ENCODE measurements around the gene TMEM242. TPM values are rescaled to one million over a fixed set of nuclear protein-coding genes. Genes with fewer than 3 reads are reported as not detected.

Gene TMEM242
- total RNA-seq, 2 donors from 2014 or later: 11.2 to 11.5 TPM

GRCh38 chr6:157265186-157265585, 58.1 kb downstream of the TMEM242 start:
- intact Hi-C loops (cut with DNase I, micrococcal nuclease): no loop called here
- ATAC-seq (no peak), DNase-seq (no peak)

GRCh38 chr6:157264701-157265100, 58.6 kb downstream of the TMEM242 start:
- DNase-seq (peak in 1 of 2 donors; percentile 19), ATAC-seq (peak; percentile 42)
- intact Hi-C loops (cut with DNase I, micrococcal nuclease): no loop called here

GRCh38 chr6:157263881-157264397, 59.4 kb downstream of the TMEM242 start:
- intact Hi-C loops (cut with DNase I, micrococcal nuclease): no loop called here
- no peak for DNase-seq
- ATAC-seq: no peak

- ATAC-seq (no peak), DNase-seq (no peak)
- intact Hi-C loops (cut with DNase I, micrococcal nuclease): no loop called here
These were observed 60.2 kb downstream of the TMEM242 start for GRCh38 chr6:157263146-157263545.

GRCh38 chr6:157261606-157262005, 61.7 kb downstream of the TMEM242 start:
- DNase-seq: no peak
- ATAC-seq: no peak
- intact Hi-C loops (cut with DNase I, micrococcal nuclease): no loop called here

- ATAC-seq: no peak
- intact Hi-C loops (cut with DNase I, micrococcal nuclease): no loop called here
- DNase-seq: no peak
These were observed 62.4 kb downstream of the TMEM242 start for GRCh38 chr6:157260735-157261410.

- DNase-seq (no peak), ATAC-seq (no peak)
- intact Hi-C loops (cut with DNase I, micrococcal nuclease): no loop called here
These were observed 63.9 kb downstream of the TMEM242 start for GRCh38 chr6:157259443-157259842.

- intact Hi-C loops (cut with DNase I, micrococcal nuclease): no loop called here
- no peak for DNase-seq
- no peak for ATAC-seq
These were observed 64.4 kb downstream of the TMEM242 start for GRCh38 chr6:157258878-157259277.

GRCh38 chr6:157255079-157255478, 68.2 kb downstream of the TMEM242 start:
- no peak for ATAC-seq
- no peak for DNase-seq
- intact Hi-C loops (cut with DNase I, micrococcal nuclease): no loop called here

- intact Hi-C loops (cut with DNase I, micrococcal nuclease): no loop called here
- ATAC-seq: no peak
- DNase-seq: no peak
These were observed 68.8 kb downstream of the TMEM242 start for GRCh38 chr6:157254538-157254937.

- DNase-seq: peak in 1 of 2 donors; percentile 52
- peak; percentile 87 for ATAC-seq
- intact Hi-C loops (cut with DNase I, micrococcal nuclease): no loop called here
These were observed 69.6 kb downstream of the TMEM242 start for GRCh38 chr6:157253699-157254098.

- intact Hi-C loops (cut with DNase I, micrococcal nuclease): no loop called here
- DNase-seq (peak in 1 of 2 donors; percentile 47), ATAC-seq (peak; percentile 88)
These were observed 70.3 kb downstream of the TMEM242 start for GRCh38 chr6:157253017-157253416.

GRCh38 chr6:157251586-157252247, 71.6 kb downstream of the TMEM242 start:
- intact Hi-C loops (cut with DNase I, micrococcal nuclease): no loop called here
- DNase-seq (no peak), ATAC-seq (no peak)

GRCh38 chr6:157249826-157250225, 73.5 kb downstream of the TMEM242 start:
- DNase-seq: no peak
- intact Hi-C loops (cut with DNase I, micrococcal nuclease): no loop called here
- no peak for ATAC-seq

- no peak for ATAC-seq
- DNase-seq: no peak
- intact Hi-C loops (cut with DNase I, micrococcal nuclease): no loop called here
These were observed 75.1 kb downstream of the TMEM242 start for GRCh38 chr6:157248264-157248663.

- no peak for ATAC-seq
- DNase-seq: no peak
- intact Hi-C loops (cut with DNase I, micrococcal nuclease): no loop called here
These were observed 76.4 kb downstream of the TMEM242 start for GRCh38 chr6:157246771-157247484.

- intact Hi-C loops (cut with DNase I, micrococcal nuclease): no loop called here
- ATAC-seq: no peak
- no peak for DNase-seq
These were observed 77.2 kb downstream of the TMEM242 start for GRCh38 chr6:157246048-157246630.

- no peak for DNase-seq
- ATAC-seq: no peak
- intact Hi-C loops (cut with DNase I, micrococcal nuclease): no loop called here
These were observed 77.9 kb downstream of the TMEM242 start for GRCh38 chr6:157245436-157245835.

GRCh38 chr6:157244780-157245179, 78.5 kb downstream of the TMEM242 start:
- intact Hi-C loops (cut with DNase I, micrococcal nuclease): no loop called here
- no peak for ATAC-seq
- no peak for DNase-seq

Data from left colon (tissue), 2 donors.